DMS153 treated with DMSO at 0.1 percent for 48 hours (cell line): ENCODE data around the gene CLASP1.
"Not testable (repeated sequence)": the region's sequence is repeated elsewhere in the genome, so short reads cannot be mapped to it uniquely, and the experiment has no call there.

Experiments used
- DNase-seq: peaks from one replicate; lab custom pipeline; 2025; ENCODE audit not compliant: unreplicated experiment; lab: John Stamatoyannopoulos, UW

The CLASP1 gene

DNA sequence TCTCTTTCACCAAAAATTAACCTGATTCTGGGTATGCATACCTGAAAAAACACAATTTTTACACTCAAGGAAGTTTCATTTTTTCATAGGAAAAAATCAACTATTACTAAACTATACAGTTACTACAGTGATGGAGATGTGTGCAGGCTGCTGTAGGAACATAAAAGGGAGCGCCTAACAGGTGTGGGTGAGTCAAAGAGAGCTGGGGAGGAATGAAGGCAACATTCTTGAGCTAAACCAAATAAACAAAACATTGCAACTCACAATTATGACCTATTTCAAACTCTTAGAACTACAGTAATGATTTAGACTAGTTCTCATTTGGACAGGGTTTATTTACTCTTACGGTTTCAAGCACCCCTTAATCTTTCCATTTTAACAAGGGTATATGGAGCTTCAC, 13.4 kb upstream of the CLASP1 start:
- DNase-seq = no peak

DNA sequence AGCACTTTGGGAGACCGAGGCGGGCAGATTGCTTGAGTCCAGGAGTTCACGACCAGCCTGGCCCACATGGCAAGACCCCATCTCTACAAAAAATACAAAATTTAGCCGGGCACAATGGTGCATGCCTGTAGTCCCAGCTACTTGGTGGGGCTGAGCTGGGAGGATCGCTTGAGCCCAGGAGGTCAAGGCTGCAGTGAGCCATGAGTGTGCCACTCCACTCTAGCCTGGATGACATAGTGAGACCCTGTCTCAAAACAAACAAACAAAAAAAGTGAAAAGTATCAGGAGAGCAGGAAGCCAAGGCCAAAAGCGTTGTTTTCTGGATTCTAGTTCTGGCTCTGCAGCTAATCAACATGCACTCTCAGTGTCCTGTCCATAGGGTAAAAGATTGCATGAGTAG, 10.7 kb upstream of the CLASP1 start:
- no peak for DNase-seq

DNA sequence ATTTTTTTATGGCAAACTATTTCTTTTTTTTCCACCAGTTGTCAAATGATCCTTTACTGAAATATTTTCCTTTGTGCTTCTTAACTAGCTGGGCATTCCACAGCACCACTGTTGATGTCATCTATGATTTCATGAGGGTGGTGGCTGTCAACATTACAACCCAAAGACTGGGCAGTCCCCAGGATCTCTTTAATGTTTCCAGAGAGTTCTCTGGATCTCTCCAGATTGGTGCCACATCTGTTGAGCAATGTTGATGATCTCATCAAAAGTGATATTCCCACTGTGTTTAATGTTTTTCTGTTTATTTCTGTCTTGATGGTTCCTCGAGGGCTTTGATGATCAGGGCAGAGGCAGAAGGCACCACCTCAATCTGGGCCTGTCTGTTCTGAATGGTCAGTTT, 9.1 kb upstream of the CLASP1 start:
- DNase-seq = not testable (repeated sequence)

DNA sequence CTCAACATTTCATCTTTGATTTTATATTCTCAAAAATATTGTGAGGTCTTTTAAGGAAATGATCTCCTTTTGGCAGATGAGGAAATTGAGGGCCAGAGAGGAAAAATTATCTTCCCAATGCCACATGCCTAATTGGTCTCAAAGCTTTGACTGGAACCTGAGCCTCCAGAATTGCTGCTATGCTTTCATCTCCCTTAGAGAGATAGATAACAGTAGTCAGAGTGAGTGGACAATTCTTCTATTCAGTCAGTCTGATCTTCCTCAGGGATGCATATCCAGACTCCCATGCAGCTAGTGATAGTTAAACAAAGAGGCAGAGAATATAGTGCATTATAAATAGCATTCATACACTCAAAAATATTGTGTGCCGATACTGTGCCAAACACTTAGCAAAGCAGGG, 3.8 kb upstream of the CLASP1 start:
- DNase-seq = no peak

DNA sequence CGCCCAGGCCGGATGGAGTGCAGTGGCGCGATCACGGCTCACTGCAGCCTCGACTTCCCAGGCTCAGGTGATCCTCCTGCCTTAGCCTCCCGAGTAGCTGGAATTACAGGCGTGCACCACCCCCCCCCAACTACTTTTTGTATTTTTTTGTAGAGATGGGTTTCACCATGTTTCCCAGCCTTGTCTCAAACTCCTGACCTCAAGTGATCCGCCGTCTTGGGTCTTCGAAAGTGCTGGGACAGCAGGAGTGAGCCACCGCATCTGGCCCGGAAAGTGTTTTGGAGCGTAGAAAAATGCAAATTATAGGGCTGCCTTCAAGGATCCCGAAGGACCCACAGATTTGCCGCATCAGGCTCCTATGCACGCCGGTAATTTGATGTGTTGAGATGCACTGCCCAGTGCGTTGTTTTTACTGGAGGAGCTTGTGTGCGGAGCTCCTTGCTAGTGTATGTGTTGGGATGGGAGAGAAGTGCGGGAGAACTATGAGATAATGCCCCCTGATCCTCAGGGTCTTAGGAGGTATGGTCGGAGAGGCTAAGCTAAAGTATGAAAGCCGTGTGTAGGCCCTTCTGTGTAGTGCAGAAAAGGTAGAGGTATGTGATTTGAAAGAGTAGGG, 1.2 kb upstream of the CLASP1 start:
- DNase-seq = no peak

DNA sequence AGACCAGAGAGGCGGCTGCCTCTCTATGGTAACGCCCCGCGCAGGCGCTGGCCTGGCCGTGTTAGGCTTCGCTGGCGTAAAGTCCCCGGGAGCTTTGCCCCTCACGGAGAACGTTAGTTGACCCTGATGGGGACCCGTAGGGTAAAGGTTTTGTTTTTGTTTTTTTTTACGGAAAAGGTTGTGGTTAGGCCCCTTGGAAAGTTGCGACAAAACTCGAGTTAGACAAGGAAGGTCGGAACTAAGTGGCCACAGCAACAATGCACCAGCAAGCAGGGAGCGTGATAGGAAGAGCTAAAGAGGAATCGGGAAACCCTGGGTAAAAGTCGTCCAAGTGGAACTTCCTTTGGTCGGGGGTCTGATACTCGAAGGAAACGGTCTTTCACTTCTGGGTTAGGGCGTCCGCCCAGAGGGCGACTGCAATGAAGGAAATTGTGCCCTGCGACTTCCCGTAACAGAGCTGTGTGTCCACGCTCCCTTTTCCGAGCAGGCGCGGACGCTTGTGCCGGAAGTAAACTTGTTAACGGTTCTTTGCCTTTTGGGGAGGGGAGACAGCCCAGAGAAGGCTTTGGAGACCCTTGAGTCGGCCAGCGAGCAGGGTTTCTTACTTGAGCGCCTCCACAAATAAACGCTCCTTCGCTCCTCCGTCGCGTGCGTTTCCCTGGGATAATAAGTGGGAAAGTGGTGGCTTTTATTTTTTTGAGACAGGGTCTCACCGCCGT, 493 bp upstream of the CLASP1 start:
- peak; percentile 95 for DNase-seq

DNA sequence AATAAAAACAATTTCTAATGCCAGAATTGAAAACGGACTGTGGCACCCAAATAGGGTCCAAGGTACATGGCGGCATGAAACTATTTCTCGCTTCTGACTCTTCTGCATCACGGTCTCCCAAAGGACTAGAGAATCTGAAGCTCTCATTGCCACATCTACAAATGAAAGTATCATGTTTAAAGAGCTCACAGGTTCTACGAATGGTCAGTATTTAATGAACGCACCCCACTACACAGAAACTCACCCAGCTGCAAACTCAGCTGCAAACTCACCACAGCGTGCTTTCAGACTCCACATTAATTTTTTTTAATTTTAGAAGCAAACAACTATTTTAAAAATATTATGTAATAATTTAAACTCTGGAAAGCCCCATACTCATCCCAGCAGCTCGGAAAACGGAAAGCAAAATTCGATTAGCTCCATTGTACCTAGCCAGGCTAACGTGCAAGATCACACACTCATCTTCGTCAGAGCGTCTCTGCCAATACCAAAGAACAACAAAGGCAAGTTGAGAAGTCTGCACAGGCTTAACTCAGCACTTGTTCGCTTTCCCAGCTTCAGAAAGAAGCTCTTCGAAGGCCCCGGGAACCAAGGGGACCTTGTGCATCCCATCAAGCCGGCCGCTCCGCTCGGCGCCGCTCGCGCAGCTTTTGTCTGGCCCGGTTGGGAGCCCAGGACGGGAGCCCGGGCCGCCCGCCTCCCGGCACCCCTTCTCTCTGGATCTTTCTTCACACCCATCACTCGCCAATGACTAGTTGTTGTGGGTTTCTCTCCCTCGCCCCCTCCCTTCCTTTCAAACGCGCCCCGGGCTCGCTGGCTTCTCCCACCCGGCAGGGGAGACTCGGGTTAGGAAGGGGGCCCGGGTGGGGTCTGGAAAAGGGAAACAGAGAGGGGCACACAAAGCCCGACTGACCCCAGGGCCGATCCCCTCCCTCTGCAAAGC, 785 bp downstream of the CLASP1 start:
- no peak for DNase-seq

DNA sequence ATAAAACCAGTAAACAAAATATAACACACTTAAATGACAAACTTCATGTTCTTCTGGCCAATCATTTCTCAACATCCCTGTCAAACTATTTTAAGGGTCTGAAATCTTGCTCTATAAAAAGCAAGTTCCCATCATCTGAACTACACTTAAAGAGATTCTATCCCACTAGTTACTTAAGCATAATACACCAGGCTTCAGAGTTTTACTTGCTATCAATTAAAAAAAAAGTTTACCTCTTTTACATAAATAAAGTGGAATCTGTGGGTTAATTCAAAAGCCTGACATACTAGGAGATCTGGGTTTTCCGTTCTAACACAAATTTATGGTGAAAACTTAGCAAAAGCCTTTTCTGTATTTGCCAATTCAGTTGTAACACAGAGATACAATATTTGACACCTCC, 1.9 kb downstream of the CLASP1 start:
- no peak for DNase-seq

DNA sequence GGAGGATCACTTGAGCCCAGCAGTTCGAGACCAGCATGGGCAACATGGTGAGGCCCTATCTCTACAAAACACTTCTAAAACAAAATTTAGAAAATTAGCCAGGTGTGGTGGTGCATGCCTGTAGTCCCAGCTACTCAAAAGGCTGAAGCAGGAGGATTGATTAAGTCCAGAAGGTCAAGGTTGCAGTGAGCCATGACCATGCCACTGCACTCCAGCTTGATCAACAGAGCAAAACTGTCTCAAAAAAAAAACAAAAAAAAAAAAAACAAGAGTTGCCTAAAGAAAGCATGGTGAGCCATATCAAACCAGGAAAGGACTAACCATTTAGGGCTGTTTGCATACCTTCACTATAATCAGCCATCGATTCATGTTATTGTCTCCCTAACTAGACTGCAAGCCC, 4.5 kb downstream of the CLASP1 start:
- no peak for DNase-seq

DNA sequence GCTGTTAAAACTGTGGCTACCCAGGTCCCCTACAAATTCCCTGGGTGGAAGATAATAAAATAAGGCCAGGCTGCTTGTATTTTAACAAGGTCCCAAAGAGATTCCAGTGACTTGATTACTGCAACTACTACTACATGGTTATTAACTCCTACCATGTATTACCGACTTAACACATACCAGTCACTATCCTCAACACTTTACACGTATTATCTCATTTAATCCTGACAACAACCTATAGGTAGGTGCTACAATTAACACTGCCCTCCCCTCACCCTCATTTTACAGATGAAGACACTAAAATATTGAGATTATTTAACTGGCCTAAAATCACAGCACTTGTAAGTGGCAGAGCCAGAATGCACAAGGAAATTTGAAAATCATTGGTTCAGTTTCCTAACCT, 5.4 kb downstream of the CLASP1 start:
- no peak for DNase-seq

DNA sequence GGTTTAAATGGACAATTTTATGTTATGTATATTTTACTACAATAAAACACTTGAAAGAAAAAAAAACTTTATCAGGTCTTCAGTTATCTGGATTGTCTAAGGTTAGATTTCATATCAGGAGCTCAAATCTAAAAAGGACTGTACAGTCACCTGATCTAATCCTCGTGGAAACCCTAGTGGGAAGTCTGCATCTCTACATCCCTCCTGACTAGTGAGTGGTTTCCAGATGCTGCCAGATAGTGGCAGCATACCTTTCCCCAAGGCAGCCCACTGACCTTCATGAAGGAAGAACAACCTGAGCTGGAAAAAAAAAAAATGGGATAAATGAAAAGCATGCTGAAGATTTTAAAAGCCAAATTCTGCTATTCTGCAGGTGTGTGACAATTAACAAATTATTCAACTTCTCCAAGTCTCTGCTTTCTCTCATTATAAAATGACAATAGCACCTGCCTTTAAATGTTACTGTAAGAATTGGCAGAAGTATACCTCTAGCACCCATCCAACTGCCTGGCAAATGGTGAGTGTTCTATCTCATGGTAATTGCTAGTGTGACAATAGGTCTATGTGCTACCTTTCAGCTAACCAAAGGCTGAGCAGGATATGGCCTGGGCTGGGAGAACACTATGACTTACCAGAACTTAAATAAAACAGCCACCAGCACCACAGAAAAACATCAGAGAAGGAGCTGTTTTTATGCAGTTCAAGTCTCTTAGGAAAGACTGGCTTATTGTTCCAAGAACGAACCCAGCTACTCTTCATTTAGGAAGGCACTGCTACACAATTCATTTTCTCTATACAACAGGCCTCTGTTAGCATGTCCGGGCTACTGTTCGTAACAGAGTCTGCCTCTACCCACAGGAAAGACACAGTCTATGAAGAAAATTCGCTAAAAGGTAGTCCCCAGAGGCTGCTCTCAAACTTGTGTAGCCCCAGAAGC, 8.6 kb downstream of the CLASP1 start:
- DNase-seq = no peak

DNA sequence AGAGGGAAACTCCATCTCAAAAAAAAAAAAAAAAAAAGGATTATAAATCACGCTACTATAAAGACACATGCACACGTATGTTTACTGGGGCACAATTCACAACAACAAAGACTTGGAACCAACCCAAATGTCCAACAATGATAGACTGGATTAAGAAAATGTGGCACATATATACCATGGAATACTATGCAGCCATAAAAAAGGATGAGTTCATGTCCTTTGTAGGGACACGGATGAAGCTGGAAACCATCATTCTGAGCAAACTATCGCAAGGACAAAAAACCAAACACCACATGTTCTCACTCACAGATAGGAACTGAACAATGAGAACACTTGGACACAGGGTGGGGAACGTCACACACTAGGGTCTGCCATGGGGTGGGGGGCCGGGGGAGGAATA, 9.4 kb downstream of the CLASP1 start:
- DNase-seq = not testable (repeated sequence)

DNA sequence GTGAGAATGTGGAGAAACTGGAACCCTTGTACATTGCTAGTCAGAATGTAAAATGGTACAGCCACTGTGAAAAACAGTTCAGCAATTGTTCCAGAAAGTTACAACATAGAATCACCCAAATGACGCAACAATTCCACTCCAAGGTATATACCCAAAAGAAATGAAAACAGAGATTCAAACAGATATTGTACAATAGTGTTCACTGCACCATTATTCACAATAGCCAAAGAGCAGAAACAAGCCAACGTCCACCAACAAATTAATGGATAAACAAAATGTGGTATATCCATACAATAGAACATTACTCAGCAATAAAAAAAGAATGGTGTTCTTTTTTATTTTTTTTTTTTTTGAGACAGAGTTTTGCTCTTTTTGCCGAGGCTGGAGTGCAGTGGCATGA, 10.9 kb downstream of the CLASP1 start:
- DNase-seq = no peak

DNA sequence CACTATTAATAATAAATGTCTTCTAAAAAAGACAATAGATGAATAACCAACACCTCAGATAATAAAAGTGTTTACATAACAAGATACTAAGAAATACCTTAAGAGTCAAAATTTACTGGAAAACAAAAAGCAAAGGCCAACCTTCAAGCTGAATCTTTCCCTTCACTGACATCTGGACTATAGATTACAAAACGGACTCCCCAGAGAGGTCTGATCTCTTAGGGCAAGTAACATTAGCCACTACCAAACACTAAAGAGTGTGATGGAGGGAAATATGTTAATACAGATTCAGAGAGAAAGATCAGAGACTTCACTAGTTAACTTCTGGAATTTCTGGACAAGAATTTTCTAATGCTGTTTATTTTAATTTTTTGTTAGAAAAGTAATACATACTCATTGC, 13.9 kb downstream of the CLASP1 start:
- no peak for DNase-seq

DNA sequence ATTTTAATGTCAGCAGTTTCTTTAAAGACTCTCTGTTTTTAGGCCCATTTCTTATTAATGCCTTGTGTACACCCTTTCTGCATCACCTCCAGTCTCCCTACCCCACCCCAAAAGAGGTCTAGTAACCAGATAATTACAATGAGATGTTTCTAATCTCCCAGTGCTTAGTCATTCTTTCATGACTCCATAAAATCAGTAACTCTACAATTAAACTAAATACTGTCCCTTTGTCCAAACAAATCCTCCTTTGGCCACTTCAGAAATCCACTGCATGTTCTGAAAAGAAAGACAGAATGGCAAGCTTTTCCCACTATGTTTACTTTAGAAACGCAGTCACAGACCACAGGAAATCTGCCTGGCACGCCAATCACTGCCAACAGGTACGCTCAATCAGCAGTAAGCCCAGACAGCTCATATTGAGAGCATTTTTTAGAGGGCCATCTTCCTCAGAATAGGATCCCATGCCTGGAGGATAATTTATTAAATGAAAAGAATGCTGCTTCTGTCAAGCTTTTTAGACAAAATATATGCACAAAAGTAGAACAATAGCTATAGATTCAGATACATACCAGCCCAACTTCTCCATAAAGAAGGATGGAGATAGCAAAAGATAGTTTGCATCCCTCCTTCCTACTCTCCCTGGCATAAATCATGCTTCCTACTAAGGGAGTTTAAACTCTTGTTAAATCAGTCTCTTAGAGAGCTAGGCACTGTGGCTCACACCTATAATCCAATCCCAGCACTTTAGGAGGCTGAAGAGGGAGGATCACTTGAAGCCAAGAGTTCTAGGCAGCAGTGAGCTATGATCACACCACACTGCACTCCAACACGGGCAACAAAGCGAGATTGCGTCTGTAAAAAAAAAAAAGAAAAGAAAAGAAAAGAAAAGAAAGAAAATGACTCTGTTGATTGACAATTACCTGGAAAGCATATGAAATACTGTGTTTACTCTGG, 14.6 kb downstream of the CLASP1 start:
- peak; percentile 13 for DNase-seq

DNA sequence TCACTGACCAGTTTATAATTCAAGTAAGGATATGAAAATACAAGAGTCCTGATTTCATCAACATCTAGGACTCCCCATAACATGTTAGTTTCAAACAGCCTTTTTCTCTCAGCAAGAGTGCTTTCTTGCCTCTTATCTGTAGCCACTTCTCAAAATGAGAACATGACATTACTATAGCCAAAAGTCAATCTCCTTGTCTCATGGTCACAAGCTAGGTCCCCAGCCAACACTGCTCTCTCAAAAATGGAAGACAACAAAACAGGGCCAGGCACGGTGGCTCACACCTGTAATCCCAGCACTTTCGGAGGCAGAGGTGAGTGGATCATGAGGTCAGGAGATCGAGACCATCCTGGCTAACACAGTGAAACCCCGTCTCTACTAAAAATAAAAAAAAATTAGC, 15.8 kb downstream of the CLASP1 start:
- no peak for DNase-seq

DNA sequence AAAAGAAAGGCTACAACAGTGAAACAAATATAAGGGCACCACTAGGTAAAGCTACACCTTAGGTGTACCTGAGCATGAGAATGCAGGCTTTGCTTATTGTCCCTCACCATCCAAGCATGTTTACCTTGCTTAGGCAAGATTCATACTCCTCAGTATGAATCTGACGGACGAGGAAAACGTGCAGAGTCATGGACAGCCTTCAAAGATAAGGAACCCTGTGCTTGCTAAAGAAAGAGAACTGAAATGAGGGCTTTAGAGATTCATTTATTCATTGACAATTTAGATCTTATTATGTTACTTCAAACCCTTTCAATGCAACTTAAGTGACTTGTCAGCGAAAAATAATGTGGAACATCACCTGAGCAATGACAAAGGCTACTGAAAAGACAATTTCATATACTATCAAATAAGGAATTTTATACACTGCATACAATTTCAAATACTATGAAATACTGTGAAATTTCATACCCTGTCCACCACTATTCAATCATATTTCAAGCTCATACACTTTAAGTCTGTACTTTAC, 21.7 kb downstream of the CLASP1 start:
- DNase-seq = no peak

DNA sequence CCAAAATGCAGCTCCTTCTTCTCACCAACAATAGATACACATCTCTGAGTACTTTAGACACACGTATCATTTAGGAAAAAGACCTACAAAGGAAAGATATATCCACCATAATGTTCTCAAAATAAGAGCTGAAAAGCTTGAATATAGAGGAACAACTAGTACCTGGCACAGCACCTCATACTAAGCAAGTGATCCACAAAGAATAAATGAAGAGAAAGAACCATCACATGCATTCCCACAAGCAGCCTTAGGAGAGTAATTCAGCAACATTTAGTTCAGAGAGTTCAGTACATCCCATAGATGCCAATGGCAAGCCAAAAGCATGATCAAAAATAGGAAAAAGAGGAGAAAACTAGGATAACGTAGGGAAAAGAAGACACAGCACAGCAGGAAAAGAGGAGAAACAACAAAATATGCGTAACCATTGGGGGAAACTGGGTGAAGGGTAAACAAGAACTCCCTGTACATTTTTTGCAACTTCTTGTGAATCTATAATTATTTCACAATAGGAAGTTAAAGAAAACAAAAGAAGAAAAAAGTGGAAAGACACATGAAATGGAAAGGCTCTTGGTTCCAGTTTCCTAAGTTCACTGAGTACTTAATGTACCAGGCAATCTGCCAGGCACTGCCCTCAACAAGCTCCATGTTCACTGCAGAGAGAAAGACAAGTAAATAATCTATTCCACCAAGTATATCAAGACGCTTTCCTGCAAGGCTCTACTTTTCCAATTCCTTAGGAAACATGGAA, 22.3 kb downstream of the CLASP1 start:
- no peak for DNase-seq

DNA sequence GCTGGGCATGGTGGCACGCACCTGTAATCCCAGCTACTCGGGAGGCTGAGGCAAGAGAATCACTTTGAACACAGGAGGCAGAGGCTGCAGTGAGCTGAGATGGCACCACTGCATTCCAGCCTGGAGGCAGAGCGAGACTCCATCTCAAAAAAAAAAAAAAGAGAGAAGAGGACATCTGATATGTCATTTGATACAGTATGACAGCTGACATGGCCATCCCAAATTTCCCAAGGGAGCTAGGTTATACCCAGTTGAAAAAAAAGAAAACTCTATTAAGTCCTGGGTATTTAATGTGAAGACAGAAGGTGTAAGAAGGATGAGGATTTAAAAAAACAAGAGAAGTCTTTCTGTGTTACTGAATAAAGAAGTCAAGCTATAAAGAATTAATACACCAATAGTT, 23.3 kb downstream of the CLASP1 start:
- no peak for DNase-seq
